SK-N-DZ (cell line): Measurements from ENCODE around the gene PAPPA2.
"Not testable (repeated sequence)": the region's sequence is repeated elsewhere in the genome, so short reads cannot be mapped to it uniquely, and the experiment has no call there.

ENCODE experiments used
- DNase-seq: peaks from one replicate; pipeline ENCODE4 v3.0.0-alpha.2; 2015; ENCODE audit warnings: low spot score

The PAPPA2 gene

DNA sequence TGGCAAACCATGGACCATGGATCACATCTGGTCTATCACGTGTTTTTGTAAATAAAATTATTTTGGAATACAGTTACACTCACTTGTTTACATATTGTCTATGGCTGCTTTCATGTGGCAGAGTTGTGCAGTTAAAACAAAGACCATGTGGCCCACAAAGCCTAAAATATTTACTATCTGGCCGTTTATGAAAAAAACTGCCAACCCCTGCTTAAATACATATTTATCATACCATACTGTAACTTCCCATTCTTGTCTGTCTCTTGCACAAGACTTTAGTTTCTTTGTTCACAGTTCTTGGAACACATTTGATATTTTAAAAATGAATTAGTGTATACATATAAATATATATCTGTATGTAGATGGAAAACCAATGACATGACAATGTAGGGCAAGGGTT lies 141.5 kb downstream of the PAPPA2 start:
- DNase-seq: no peak

GRCh38 chr1:176605176-176605575 lies 142.2 kb downstream of the PAPPA2 start:
- peak; percentile 24 for DNase-seq

- no peak for DNase-seq
These were observed 146.8 kb downstream of the PAPPA2 start for GRCh38 chr1:176609556-176610408.

DNA sequence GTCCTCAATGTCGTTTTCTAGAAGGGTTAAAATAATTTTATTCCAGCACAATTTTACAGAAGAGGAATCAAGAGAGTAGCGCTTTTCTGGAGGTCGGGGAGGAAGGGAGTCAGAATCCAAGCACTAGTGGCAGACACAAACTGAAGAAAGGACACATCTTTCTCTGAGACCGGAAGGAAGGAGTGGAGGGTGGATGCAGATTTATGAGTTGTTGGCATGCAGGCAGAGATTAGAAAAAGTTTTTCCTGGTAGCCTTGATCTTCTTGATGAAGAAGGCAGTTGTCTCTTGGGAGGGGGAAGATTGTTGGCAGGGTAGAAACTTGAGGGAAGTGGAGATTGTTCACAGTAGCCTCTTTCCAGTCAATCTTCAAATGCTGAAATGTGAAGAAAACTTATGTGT lies 149.8 kb downstream of the PAPPA2 start:
- no peak for DNase-seq

DNA sequence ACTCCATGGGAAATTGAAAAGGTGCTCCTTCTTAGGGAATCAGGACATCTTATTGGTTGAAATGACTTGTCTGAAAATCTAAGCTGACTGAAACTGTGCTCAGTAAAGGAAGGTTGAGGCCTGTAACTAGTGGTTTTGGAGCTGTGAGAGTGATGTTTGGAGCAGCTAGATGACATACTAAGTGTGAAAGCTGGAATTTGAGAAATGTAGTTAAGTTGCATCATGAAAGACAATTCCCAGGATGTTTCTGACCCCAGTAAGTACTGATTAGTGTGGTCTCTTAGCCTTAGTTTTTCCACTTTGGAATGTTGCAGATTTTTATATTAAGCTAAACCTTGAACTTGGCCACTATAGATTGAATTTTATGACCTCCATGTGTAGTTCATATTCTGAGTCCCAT lies 154.9 kb downstream of the PAPPA2 start:
- DNase-seq: no peak

DNA sequence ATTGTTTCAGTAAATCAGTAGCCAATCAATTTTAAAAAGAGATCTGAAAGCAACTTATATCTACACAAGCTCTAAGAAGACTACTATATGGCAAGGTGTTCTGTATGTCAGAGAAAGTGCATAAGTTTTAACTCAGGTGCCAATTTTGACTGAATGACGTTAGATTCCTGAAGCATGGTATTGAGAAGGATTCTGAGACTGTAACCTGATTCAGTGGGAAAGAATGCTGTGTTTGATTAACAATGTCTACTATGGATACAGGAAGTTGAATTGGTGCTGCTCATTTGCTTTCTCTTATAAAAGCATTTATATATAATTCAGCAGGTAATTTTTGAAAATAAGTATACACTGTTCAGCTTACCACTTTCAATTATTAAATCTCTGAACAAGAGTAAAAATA lies 156.3 kb downstream of the PAPPA2 start:
- DNase-seq: no peak

- no peak for DNase-seq
These were observed 162.4 kb downstream of the PAPPA2 start for GRCh38 chr1:176625365-176625764.

- no peak for DNase-seq
These were observed 163.6 kb downstream of the PAPPA2 start for GRCh38 chr1:176626572-176627061.

- DNase-seq: no peak
These were observed 165.8 kb downstream of the PAPPA2 start for GRCh38 chr1:176628775-176629174.

- DNase-seq: not testable (repeated sequence)
These were observed 171.8 kb downstream of the PAPPA2 start for GRCh38 chr1:176634733-176635132.

DNA sequence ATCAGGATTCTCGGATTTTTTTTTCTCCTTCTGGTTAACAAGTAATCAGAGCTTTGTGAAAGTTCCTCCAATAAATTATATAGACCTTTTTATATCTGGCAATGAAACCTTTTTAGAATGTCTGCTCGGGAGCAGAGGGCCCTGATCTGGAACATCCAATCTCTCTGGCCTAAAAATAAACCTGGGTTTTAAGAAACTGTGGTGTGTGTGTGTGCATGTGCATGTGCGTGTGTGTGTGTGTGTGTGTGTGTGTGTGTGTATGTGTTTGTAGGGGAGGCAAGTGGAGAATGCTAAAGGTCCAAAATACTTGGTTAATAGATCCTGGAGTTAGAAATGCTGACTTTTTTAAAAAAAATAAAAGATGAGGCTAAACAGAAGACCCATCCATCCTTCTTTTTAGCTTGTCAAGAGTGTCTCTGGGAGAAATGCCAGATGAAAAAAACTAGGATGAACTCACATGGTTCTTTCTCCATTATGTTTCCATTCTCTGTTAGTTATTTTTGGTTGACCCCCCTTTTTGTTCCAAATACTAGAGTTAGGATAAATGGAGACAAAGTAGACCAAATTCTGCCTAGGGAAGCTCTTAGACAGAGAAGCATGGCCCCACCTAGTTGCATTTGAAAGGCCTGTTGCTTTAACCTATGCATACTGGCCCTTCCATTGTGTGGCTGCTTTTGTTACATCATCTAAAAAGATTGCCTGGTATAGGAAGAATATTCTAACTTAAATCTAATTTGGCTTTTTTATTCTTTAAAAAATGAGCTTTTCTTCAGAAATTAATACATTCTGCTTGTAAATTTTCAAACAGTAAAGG lies 175.9 kb downstream of the PAPPA2 start:
- DNase-seq: no peak

DNA sequence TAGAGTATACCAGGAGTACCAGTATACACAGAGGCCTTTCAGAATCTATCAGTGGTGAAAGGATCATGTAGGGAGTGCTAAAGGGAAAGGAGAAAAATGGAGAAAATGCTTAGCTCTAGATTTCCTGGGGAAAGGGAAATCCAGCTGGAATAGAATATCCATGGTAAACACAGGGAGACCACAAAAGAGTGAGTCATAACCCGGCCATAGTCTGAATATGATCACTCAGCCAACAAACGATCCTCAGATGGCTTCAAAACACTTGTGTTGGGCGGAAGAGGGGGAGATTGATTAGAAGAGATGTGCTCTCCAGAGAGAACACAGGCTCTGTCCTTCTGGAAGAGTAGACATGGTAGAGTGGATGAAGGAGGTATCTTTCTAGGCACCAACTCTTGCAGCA lies 180.6 kb downstream of the PAPPA2 start:
- DNase-seq: no peak

- DNase-seq: no peak
These were observed 185.6 kb downstream of the PAPPA2 start for GRCh38 chr1:176648556-176648955.

- no peak for DNase-seq
These were observed 193.5 kb downstream of the PAPPA2 start for GRCh38 chr1:176656257-176656995.

GRCh38 chr1:176669782-176670181 lies 206.8 kb downstream of the PAPPA2 start:
- DNase-seq: no peak

DNA sequence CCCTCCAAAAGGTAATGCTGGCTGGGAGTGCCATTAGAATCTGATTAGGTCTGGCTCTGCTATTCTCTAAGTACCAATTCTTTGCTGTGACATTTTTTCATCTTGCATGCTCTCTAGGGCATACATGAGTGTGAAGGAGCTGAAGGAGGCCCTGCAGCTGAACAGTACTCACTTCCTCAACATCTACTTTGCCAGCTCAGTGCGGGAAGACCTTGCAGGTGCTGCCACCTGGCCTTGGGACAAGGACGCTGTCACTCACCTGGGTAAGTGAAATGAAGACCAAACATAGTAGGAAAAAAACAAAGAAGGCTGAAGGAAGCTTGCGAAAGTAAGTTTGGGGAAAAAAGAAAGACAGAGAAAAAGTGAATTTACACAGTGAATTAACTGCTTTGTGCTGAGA lies 207.9 kb downstream of the PAPPA2 start:
- no peak for DNase-seq

DNA sequence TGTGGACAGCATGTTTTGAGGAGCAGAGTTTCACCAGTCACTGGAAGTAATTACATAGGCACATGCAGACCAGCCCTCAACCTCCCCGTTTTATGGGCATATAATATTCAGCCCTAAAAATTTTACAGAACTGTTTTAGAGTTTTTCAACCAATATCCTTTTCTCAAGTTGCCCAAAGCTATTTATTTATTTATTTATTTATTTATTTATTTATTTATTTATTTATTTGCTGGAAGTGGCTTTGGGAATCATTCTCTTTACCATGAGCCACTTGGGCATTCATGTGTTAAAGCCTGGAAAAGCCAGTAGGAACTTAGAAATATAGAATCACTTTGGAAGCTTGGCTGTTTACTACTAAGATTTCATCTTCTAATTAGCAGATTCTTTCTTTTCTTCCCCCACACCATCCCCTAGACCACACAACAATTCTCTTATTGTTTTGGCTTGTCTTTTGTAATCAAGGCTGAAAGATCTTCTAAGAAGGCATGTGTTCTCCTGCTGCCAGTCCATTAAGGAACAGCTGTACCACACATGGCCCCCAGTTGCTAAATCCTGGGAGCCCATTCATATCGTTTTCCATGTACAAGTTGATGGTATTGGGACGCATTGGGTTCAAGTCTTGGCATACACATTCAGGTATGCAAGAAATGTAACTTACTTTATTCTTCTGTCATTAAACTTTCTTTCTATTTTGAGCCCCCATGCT lies 220.0 kb downstream of the PAPPA2 start:
- DNase-seq: no peak

DNA sequence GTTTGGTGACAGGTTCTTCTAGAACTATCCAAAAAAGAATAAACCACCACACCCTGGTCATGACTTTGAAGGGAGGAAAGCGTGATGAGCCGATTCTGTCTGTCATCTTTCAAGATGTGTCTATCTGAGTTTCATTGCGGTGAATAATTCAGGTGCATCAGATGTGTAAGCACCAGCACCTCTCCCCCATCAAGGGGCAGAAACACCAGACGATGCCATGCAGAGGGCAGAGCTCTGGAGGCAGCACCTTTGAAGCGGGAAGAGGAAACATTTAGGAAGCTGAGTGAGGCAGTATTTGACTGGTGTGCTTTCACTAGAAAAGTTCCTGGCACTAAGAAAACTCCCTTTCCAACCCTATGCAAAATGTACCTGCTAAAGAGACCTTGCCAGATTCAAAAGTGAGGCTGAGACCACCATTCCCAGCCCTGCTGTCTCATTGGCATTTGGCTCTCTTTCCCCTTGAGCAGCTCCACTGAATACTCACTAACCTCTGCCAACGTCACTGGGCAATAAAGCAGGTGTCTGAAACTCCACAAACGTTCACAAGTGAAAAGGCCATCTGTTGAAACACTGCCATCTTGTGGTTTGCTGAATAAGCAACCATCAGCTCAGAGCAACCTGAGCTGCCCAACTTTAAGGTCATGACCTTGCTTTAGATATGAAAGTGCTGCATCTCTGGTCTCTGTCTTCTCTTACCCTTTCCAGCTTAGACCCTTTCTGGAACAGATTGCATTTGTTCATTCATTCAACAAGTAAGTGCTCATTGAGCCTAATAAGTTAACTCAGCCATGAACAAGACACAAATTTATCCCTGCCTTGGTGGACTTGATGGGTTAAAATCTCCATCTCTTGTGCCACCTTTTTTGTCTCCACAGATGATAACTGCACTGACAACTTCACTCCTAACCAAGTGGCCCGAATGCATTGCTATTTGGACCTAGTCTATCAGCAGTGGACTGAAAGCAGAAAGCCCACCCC lies 228.6 kb downstream of the PAPPA2 start:
- DNase-seq: peak; percentile 66

- peak; percentile 38 for DNase-seq
These were observed 229.5 kb downstream of the PAPPA2 start for GRCh38 chr1:176692431-176692830.
